Trophoblast cell (in vitro differentiated cells and primary cell): ENCODE data around the gene PIK3AP1.

Experiments used
- DNase-seq, 2 donors: peaks; one replicate each; pipeline ENCODE4 v3.0.0-alpha.2; 2016
- H2AFZ ChIP-seq: 2 replicates; pipeline ENCODE4 v1.6.1; 2013; ENCODE audit warnings: low read length, moderate library complexity, mild to moderate bottlenecking; ENCODE audit not compliant: insufficient read depth, poor library complexity
- H2AK5ac ChIP-seq: 2 replicates; pipeline ENCODE4 v1.6.1; 2013; ENCODE audit warnings: mild to moderate bottlenecking, low read length
- H2BK120ac ChIP-seq: 2 replicates; pipeline ENCODE4 v1.6.1; 2013; ENCODE audit warnings: low read length, mild to moderate bottlenecking, moderate library complexity; ENCODE audit not compliant: insufficient read depth, poor library complexity
- H2BK12ac ChIP-seq: 2 replicates; pipeline ENCODE4 v1.6.1; 2013; ENCODE audit warnings: mild to moderate bottlenecking, low read length, moderate library complexity
- H2BK5ac ChIP-seq: 2 replicates; pipeline ENCODE4 v1.6.1; 2013; ENCODE audit warnings: low read length, low read depth, moderate library complexity, mild to moderate bottlenecking; ENCODE audit not compliant: poor library complexity
- H3K14ac ChIP-seq: 2 replicates; pipeline ENCODE4 v1.6.1; 2013; ENCODE audit warnings: mild to moderate bottlenecking, low read length
- H3K18ac ChIP-seq: 2 replicates; pipeline ENCODE4 v1.6.1; 2013; ENCODE audit warnings: mild to moderate bottlenecking, low read length
- H3K23ac ChIP-seq: 2 replicates; pipeline ENCODE4 v1.6.1; 2013; ENCODE audit warnings: low read length
- H3K27ac ChIP-seq: 2 replicates; pipeline ENCODE4 v1.5.1; 2013; ENCODE audit warnings: low read depth, mild to moderate bottlenecking, inconsistent platforms, low read length, moderate library complexity
- H3K27me3 ChIP-seq: 2 replicates; pipeline ENCODE4 v1.6.1; 2013; ENCODE audit warnings: inconsistent platforms, mild to moderate bottlenecking, low read length, moderate library complexity; ENCODE audit not compliant: insufficient read depth
- H3K36me3 ChIP-seq, 2 experiments: 1 replicate in 1 of 2; 2 replicates in 1 of 2; pipeline ENCODE4 v1.6.1; 2013; ENCODE audit warnings: low read length in 2 of 2, mild to moderate bottlenecking in 2 of 2, moderate library complexity in 1 of 2; ENCODE audit not compliant: insufficient read depth in 2 of 2, control insufficient read depth in 1 of 2
- H3K4ac ChIP-seq: 2 replicates; pipeline ENCODE4 v1.6.1; 2013; ENCODE audit warnings: low read depth, mild to moderate bottlenecking, low read length, moderate library complexity
- H3K4me1 ChIP-seq, 2 experiments: 1 replicate in 1 of 2; 2 replicates in 1 of 2; pipeline ENCODE4 v1.6.1; 2013; ENCODE audit warnings: low read length in 2 of 2, mild to moderate bottlenecking in 2 of 2, moderate library complexity in 1 of 2; ENCODE audit not compliant: insufficient read depth in 2 of 2, control insufficient read depth in 1 of 2
- H3K4me2 ChIP-seq: 2 replicates; pipeline ENCODE4 v1.6.1; 2013; ENCODE audit warnings: inconsistent platforms, mild to moderate bottlenecking, low read length, moderate library complexity
- H3K4me3 ChIP-seq: 2 replicates; pipeline ENCODE4 v1.5.1; 2013; ENCODE audit warnings: mild to moderate bottlenecking, low read depth, low read length, inconsistent platforms
- H3K79me1 ChIP-seq: one replicate; pipeline ENCODE4 v1.6.1; 2013; ENCODE audit warnings: low read length
- H3K79me2 ChIP-seq: 2 replicates; pipeline ENCODE4 v1.6.1; 2013; ENCODE audit warnings: low read length, mild to moderate bottlenecking; ENCODE audit not compliant: control insufficient read depth, insufficient read depth, poor library complexity
- H3K9ac ChIP-seq: 2 replicates; pipeline ENCODE4 v1.6.1; 2013; ENCODE audit warnings: mild to moderate bottlenecking, low read length
- H3K9me3 ChIP-seq: 2 replicates; pipeline ENCODE4 v1.6.1; 2013; ENCODE audit warnings: low read depth, mild to moderate bottlenecking, control low read depth, inconsistent platforms, low read length; ENCODE audit not compliant: insufficient read depth
- H4K12ac ChIP-seq: 2 replicates; pipeline ENCODE4 v1.6.1; 2013; ENCODE audit warnings: low read depth, mild to moderate bottlenecking, low read length, moderate library complexity
- H4K8ac ChIP-seq: 2 replicates; pipeline ENCODE4 v1.6.1; 2013; ENCODE audit warnings: low read depth, mild to moderate bottlenecking, low read length, moderate library complexity
- H4K91ac ChIP-seq: one replicate; pipeline ENCODE4 v1.6.1; 2013; ENCODE audit warnings: low read depth, mild to moderate bottlenecking, low read length, moderate library complexity
- WGBS: extraction: QIAGEN DNeasy Blood & Tissue Kit; methylation state at CpG from one replicate; pipeline ENCODE4 v1.1.7; 2013; ENCODE audit warnings: missing lambda C conversion rate; ENCODE audit not compliant: insufficient read length, insufficient coverage; ENCODE audit errors: extremely low coverage; 5-methylcytosine and 5-hydroxymethylcytosine counted together

PIK3AP1 gene

GRCh38 chr10:96595741-96596140, 124.6 kb downstream of the PIK3AP1 start:
- no peak for DNase-seq
- H2BK5ac ChIP-seq: no peak overlapping the region
- no peak overlapping the region for H3K27ac ChIP-seq
- no peak overlapping the region for H4K12ac ChIP-seq
- no peak overlapping the region for H2BK120ac ChIP-seq
- H3K9me3 ChIP-seq: no peaks in the 10 kb centered on the region
- H3K4me1 ChIP-seq: no peaks in the 10 kb centered on the region
- WGBS: no CpG with 5 or more reads among the region's 4 CpGs
- no peak overlapping the region for H4K91ac ChIP-seq
- no peak overlapping the region for H3K4me2 ChIP-seq
- H3K23ac ChIP-seq: no peak overlapping the region
- no peak overlapping the region for H3K18ac ChIP-seq
- H3K9ac ChIP-seq: no peak overlapping the region
- H2AK5ac ChIP-seq: no peak overlapping the region
- H4K8ac ChIP-seq: no peak overlapping the region
- H3K79me2 ChIP-seq: no peaks in the 10 kb centered on the region
- H3K4me3 ChIP-seq: no peak overlapping the region
- H2AFZ ChIP-seq: no peak overlapping the region
- H3K4ac ChIP-seq: no peak overlapping the region
- H3K36me3 ChIP-seq: no peaks in the 10 kb centered on the region
- H3K27me3 ChIP-seq: no peaks in the 10 kb centered on the region
- no peak overlapping the region for H2BK12ac ChIP-seq
- peaks cover 2% of the 10 kb centered on the region for H3K79me1 ChIP-seq
- no peak overlapping the region for H3K14ac ChIP-seq

GRCh38 chr10:96591946-96592345, 128.4 kb downstream of the PIK3AP1 start:
- Histone ChIP-seq H3K4me2 (no peak overlapping the region), H4K91ac (no peak overlapping the region), H3K9ac (no peak overlapping the region), H2AK5ac (no peak overlapping the region), H3K79me2 (peaks cover 3% of the 10 kb centered on the region), H3K4me1 (peaks cover 0 to 5% of the 10 kb centered on the region in 2 experiments), H4K12ac (no peak overlapping the region), H3K23ac (no peak overlapping the region), H3K18ac (no peak overlapping the region), H2BK12ac (no peak overlapping the region), H3K9me3 (no peaks in the 10 kb centered on the region), H2BK5ac (no peak overlapping the region), H3K14ac (no peak overlapping the region), H4K8ac (no peak overlapping the region), H2BK120ac (no peak overlapping the region), H3K4me3 (no peak overlapping the region), H3K4ac (no peak overlapping the region), H3K36me3 (no peaks in the 10 kb centered on the region), H3K27ac (no peak overlapping the region), H3K79me1 (peaks cover 4% of the 10 kb centered on the region), H2AFZ (no peak overlapping the region), H3K27me3 (no peaks in the 10 kb centered on the region)
- no peak for DNase-seq
- no CpG with 5 or more reads among the region's 1 CpG for WGBS

GRCh38 chr10:96588616-96589419, 131.5 kb downstream of the PIK3AP1 start:
- Histone ChIP-seq H3K79me2 (peaks cover 18% of the 10 kb centered on the region), H3K36me3 (peaks cover 0 to 1% of the 10 kb centered on the region in 2 experiments), H2BK5ac (no peak overlapping the region), H2BK12ac (no peak overlapping the region), H3K14ac (no peak overlapping the region), H4K8ac (no peak overlapping the region), H3K4me2 (no peak overlapping the region), H4K91ac (no peak overlapping the region), H3K4me3 (no peak overlapping the region), H3K9ac (no peak overlapping the region), H3K27ac (no peak overlapping the region), H3K27me3 (no peaks in the 10 kb centered on the region), H3K4me1 (peaks cover 2 to 5% of the 10 kb centered on the region in 2 experiments), H3K4ac (no peak overlapping the region), H3K79me1 (peaks cover 14% of the 10 kb centered on the region), H4K12ac (no peak overlapping the region), H3K18ac (no peak overlapping the region), H3K9me3 (no peaks in the 10 kb centered on the region), H2AFZ (no peak overlapping the region), H2AK5ac (no peak overlapping the region), H2BK120ac (no peak overlapping the region), H3K23ac (no peak overlapping the region)
- no peak for DNase-seq
- 100% methylated on average over 1 of the region's 5 CpGs for WGBS

DNA sequence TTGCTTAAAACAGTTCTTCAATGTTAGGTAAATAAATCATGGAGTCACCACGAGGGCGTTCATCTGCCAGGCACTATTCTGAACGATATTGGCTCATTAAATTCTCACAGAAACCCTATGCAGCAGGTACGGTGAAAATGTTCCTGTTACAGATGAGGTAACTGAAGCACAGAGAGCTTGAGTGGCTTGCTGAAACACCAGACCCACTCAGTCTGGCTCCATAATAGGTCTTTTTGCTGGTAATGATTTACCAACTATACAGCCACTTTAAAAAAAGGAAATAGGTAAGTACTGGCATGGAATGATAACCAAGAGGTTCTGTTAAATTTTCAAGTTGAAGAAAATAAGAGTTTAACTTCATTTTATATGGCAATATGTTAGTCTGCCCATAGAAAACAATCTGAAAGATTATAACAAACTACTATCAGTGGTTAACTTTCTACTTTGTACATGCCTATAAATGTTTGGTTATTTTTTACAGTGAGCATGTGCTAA, 132.2 kb downstream of the PIK3AP1 start:
- Histone ChIP-seq H2AK5ac (peak overlapping the region; percentile 83), H2BK12ac (no peak overlapping the region), H4K91ac (no peak overlapping the region), H3K9me3 (no peaks in the 10 kb centered on the region), H3K79me1 (peaks cover 14% of the 10 kb centered on the region), H3K4me3 (no peak overlapping the region), H2BK5ac (peak overlapping the region; percentile 44), H3K36me3 (peaks cover 0 to 1% of the 10 kb centered on the region in 2 experiments), H3K14ac (no peak overlapping the region), H3K27me3 (no peaks in the 10 kb centered on the region), H3K79me2 (peaks cover 18% of the 10 kb centered on the region), H3K18ac (no peak overlapping the region), H2AFZ (no peak overlapping the region), H3K9ac (no peak overlapping the region), H3K4ac (no peak overlapping the region), H2BK120ac (no peak overlapping the region), H3K23ac (no peak overlapping the region), H4K8ac (no peak overlapping the region), H3K4me2 (no peak overlapping the region), H4K12ac (no peak overlapping the region), H3K4me1 (peaks cover 2 to 5% of the 10 kb centered on the region in 2 experiments), H3K27ac (peak overlapping the region; percentile 99)
- no CpG with 5 or more reads among the region's 4 CpGs for WGBS
- DNase-seq: no peak
